ENCODE measurements around the gene SLCO4C1.
A peak's percentile ranks its signal among the peaks of the same experiment; 100 is the strongest.
"Not testable (repeated sequence)": the region's sequence is repeated elsewhere in the genome, so short reads cannot be mapped to it uniquely, and the experiment has no call there.

SLCO4C1 gene

GRCh38 chr5:102296178-102296817 is at the start of gene SLCO4C1:
SLCO4C1 (minus strand) TSS chr5:102296284; CDS start chr5:102296262, 22 bp downstream.
- H3K27me3 ChIP-seq (ENCODE audit: insufficient read depth, low read depth): no peaks in the 10 kb centered on the region
- H4K20me1 ChIP-seq (ENCODE audit: insufficient read depth): no peaks in the 10 kb centered on the region
- H3K4me3 ChIP-seq (IDR thresholded peaks at IDR 0.05; ENCODE audit: insufficient read depth, low read depth, low read length): no peak within 1 kb of the TSS
- H3K4me1 ChIP-seq (ENCODE audit: low read depth, poor library complexity, severe bottlenecking): peaks cover 17% of the 10 kb centered on the region
- H3K9ac ChIP-seq: peak within 1 kb of the TSS; percentile 45; the same call in 1 of the 2 replicates
- peak within 1 kb of the TSS; percentile 69 for H3K27ac ChIP-seq
- H2AFZ ChIP-seq (ENCODE audit: low read depth): peak within 1 kb of the TSS; percentile 96
- peak; percentile 86 for TF ChIP-seq CTCF (conservative IDR thresholded peaks at IDR 0.05; ENCODE audit: low read depth, low read length)
- H3K36me3 ChIP-seq (ENCODE audit: insufficient read depth): no peaks in the 10 kb centered on the region
- no peaks in the 10 kb centered on the region for H3K79me2 ChIP-seq (ENCODE audit: insufficient read depth, low read depth)
- H3K4me2 ChIP-seq: peak within 1 kb of the TSS; percentile 99

- H3K27ac ChIP-seq: no peak overlapping the region
- no peak overlapping the region for H3K9ac ChIP-seq
- H3K4me2 ChIP-seq: no peak overlapping the region
- H3K4me1 ChIP-seq (ENCODE audit: low read depth, poor library complexity, severe bottlenecking): no peaks in the 10 kb centered on the region
- H3K36me3 ChIP-seq (ENCODE audit: insufficient read depth): no peaks in the 10 kb centered on the region
- TF ChIP-seq CTCF (conservative IDR thresholded peaks at IDR 0.05; ENCODE audit: low read depth, low read length): no peak
- H3K4me3 ChIP-seq (IDR thresholded peaks at IDR 0.05; ENCODE audit: insufficient read depth, low read depth, low read length): no peak overlapping the region
- H3K79me2 ChIP-seq (ENCODE audit: insufficient read depth, low read depth): no peaks in the 10 kb centered on the region
- no peak overlapping the region for H2AFZ ChIP-seq (ENCODE audit: low read depth)
- H3K27me3 ChIP-seq (ENCODE audit: insufficient read depth, low read depth): no peaks in the 10 kb centered on the region
- no peaks in the 10 kb centered on the region for H4K20me1 ChIP-seq (ENCODE audit: insufficient read depth)
Observed at GRCh38 chr5:102341681-102342288, 45.7 kb upstream of the SLCO4C1 start.

GRCh38 chr5:102324714-102325113 is 28.6 kb upstream of the SLCO4C1 start:
- Histone ChIP-seq H3K36me3 (ENCODE audit: insufficient read depth) (no peaks in the 10 kb centered on the region), H3K9ac (no peak overlapping the region), H3K4me3 (IDR thresholded peaks at IDR 0.05; ENCODE audit: insufficient read depth, low read depth, low read length) (no peak overlapping the region), H3K27ac (no peak overlapping the region), H3K4me2 (no peak overlapping the region), H3K79me2 (ENCODE audit: insufficient read depth, low read depth) (no peaks in the 10 kb centered on the region), H4K20me1 (ENCODE audit: insufficient read depth) (no peaks in the 10 kb centered on the region), H3K4me1 (ENCODE audit: low read depth, poor library complexity, severe bottlenecking) (no peaks in the 10 kb centered on the region), H3K27me3 (ENCODE audit: insufficient read depth, low read depth) (no peaks in the 10 kb centered on the region), H2AFZ (ENCODE audit: low read depth) (no peak overlapping the region)
- TF ChIP-seq CTCF (conservative IDR thresholded peaks at IDR 0.05; ENCODE audit: low read depth, low read length): no peak

- H3K27me3 ChIP-seq (ENCODE audit: insufficient read depth, low read depth); H3K4me2 ChIP-seq; H3K9ac ChIP-seq; H3K4me1 ChIP-seq (ENCODE audit: low read depth, poor library complexity, severe bottlenecking); H2AFZ ChIP-seq (ENCODE audit: low read depth); H3K4me3 ChIP-seq (IDR thresholded peaks at IDR 0.05; ENCODE audit: insufficient read depth, low read depth, low read length); H3K79me2 ChIP-seq (ENCODE audit: insufficient read depth, low read depth); H3K36me3 ChIP-seq (ENCODE audit: insufficient read depth); H4K20me1 ChIP-seq (ENCODE audit: insufficient read depth); H3K27ac ChIP-seq: not testable (repeated sequence)
Observed at GRCh38 chr5:102318801-102319200, 22.7 kb upstream of the SLCO4C1 start.

GRCh38 chr5:102314328-102314727 is 18.2 kb upstream of the SLCO4C1 start:
- TF ChIP-seq CTCF (conservative IDR thresholded peaks at IDR 0.05; ENCODE audit: low read depth, low read length): no peak
- Histone ChIP-seq H3K79me2 (ENCODE audit: insufficient read depth, low read depth) (no peaks in the 10 kb centered on the region), H3K36me3 (ENCODE audit: insufficient read depth) (no peaks in the 10 kb centered on the region), H3K27me3 (ENCODE audit: insufficient read depth, low read depth) (no peaks in the 10 kb centered on the region), H3K4me2 (no peak overlapping the region), H3K4me3 (IDR thresholded peaks at IDR 0.05; ENCODE audit: insufficient read depth, low read depth, low read length) (no peak overlapping the region), H3K4me1 (ENCODE audit: low read depth, poor library complexity, severe bottlenecking) (no peaks in the 10 kb centered on the region), H3K27ac (no peak overlapping the region), H3K9ac (no peak overlapping the region), H4K20me1 (ENCODE audit: insufficient read depth) (no peaks in the 10 kb centered on the region), H2AFZ (ENCODE audit: low read depth) (no peak overlapping the region)
